ENCODE data around the gene CAMTA1.

The CAMTA1 gene

DNA sequence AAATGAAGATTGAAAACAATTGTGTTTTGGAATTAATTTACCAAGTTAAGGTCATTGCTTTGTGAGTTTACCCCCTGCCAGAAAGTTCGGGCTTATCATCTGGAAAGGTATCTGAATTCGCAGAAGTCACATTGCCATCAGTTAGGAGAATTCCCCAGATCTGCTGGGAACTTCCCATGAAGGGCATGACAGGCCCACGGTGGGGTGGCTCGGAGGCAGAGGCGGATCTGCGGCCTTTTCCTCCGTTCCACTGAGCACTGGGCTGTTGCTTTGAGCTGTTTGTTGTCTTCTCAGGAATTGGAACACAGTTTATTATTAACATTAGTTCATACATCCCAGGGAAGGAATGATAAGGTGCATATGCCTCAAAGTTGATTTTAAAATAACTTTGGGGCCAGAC, 320.0 kb downstream of the CAMTA1 start:
- TF ChIP-seq, protein P1, sequence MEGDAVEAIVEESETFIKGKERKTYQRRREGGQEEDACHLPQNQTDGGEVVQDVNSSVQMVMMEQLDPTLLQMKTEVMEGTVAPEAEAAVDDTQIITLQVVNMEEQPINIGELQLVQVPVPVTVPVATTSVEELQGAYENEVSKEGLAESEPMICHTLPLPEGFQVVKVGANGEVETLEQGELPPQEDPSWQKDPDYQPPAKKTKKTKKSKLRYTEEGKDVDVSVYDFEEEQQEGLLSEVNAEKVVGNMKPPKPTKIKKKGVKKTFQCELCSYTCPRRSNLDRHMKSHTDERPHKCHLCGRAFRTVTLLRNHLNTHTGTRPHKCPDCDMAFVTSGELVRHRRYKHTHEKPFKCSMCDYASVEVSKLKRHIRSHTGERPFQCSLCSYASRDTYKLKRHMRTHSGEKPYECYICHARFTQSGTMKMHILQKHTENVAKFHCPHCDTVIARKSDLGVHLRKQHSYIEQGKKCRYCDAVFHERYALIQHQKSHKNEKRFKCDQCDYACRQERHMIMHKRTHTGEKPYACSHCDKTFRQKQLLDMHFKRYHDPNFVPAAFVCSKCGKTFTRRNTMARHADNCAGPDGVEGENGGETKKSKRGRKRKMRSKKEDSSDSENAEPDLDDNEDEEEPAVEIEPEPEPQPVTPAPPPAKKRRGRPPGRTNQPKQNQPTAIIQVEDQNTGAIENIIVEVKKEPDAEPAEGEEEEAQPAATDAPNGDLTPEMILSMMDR (IDR thresholded peaks at IDR 0.05; ENCODE audit: control insufficient read depth, extremely low read depth, insufficient read depth): no peak
- DNase-seq (ENCODE audit: low read depth): no peak
- H3K4me3 ChIP-seq (ENCODE audit: low read depth, low read length): no peak overlapping the region

DNA sequence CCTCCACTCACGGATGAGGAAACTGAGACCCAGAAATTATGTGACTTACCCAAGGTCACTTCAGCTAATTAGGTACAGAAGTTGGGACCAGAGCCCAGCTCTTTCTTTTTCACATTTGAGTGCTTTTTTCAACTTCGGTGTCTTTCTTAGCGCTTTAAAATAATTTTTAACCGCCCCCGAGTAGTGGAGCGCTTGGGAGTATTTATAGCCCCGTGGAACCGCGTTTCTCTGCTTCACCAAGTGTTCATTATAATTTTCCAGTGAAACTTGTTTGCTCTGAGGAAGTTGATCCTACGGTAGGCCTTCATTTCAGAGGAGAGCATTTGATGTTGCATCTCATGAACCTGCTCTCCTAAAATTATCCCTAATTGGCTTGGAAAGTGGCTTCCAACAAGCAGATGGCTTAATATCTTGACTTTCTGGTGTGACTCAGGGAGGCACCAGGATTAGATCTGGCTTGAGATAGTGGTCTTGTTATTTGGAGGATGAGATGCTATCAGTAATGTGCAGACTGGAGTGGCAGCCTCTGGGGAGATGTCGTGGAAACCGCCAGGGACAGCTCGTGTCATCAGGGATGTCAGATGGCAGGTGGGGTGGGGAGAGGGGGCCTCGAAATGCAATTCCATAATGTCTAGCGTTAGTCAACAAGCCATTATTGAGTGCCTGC, 321.3 kb downstream of the CAMTA1 start:
- DNase-seq (ENCODE audit: low read depth): no peak
- TF ChIP-seq, protein P1 (IDR thresholded peaks at IDR 0.05; ENCODE audit: control insufficient read depth, extremely low read depth, insufficient read depth): no peak
- no peak overlapping the region for H3K4me3 ChIP-seq (ENCODE audit: low read depth, low read length)

DNA sequence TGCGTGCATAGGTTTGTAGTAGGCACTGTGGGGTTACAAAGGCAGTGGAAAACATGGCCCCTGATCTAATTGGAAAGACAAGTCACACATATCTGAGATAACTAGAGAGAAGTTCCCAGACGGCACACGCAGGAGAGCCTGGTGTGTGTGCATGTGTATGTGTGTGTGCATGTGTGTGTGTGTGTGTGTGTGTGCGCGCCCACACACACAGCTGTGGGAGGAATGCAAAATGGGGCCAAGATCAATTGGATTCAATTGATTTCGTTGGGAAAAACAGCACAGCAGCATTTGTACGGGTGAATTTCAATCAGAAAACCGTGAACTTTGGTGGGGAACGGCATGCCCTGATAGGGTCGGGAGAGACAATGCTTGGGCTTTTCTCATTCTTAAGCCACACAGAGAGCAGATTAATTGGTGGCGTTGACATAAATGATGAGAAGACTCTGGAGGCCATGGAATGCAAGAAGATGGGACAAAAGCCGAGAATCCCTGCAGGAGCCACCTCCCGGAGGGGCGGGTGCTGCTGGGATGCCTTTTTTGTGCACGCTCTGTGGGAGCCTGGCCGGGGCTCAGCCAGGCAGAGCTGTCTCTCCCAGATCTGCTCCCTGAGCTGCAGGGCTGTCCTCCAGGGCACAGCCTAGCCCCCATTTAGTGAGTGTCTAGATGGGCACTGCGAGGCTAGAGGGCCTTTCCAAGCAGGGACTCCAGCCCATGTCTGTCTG, 322.0 kb downstream of the CAMTA1 start:
- no peak for DNase-seq (ENCODE audit: low read depth)
- TF ChIP-seq, protein P1 (IDR thresholded peaks at IDR 0.05; ENCODE audit: control insufficient read depth, extremely low read depth, insufficient read depth): no peak
- H3K4me3 ChIP-seq (ENCODE audit: low read depth, low read length): no peak overlapping the region

DNA sequence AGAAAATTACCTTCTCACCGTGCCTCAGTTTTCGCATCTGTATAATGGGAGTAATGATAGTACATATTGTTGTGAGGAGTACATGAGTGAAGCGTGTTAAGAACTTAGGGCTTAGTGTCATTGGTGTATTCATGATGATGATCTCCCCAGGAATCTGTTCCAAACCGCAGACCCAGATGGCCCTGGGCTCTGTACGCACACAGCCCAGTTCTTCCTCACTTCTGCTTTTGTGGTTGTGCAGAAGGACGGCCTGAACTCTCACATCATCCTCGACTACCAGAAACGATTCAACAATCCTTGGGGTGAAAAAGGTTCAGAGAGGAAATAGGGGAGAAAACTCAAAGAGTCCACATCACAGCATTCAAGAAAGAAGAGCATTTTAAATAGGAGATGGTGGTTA, 323.0 kb downstream of the CAMTA1 start:
- DNase-seq (ENCODE audit: low read depth): no peak
- TF ChIP-seq, protein P1 (IDR thresholded peaks at IDR 0.05; ENCODE audit: control insufficient read depth, extremely low read depth, insufficient read depth): no peak
- no peak overlapping the region for H3K4me3 ChIP-seq (ENCODE audit: low read depth, low read length)

DNA sequence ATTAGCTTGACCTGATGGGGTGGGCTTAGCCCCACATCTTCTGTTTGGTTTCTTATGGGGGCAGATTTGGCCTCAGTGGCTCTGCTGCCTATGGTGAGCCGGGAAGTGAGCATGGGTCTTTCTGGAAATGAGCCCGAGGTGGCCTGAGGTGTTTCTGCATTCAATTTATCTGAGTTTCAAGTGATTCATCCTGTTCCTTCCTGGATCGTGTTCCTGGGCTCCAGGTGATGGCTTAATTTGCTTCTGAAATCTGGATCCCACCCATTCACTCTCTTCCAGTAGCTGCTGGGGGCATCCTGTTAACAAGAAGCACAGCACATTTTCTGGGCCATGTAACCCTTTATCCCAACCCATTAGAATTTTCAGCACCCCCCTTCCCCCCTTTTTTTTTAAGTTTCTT, 324.6 kb downstream of the CAMTA1 start:
- TF ChIP-seq, protein P1 (IDR thresholded peaks at IDR 0.05; ENCODE audit: control insufficient read depth, extremely low read depth, insufficient read depth): no peak
- no peak for DNase-seq (ENCODE audit: low read depth)
- H3K4me3 ChIP-seq (ENCODE audit: low read depth, low read length): no peak overlapping the region

DNA sequence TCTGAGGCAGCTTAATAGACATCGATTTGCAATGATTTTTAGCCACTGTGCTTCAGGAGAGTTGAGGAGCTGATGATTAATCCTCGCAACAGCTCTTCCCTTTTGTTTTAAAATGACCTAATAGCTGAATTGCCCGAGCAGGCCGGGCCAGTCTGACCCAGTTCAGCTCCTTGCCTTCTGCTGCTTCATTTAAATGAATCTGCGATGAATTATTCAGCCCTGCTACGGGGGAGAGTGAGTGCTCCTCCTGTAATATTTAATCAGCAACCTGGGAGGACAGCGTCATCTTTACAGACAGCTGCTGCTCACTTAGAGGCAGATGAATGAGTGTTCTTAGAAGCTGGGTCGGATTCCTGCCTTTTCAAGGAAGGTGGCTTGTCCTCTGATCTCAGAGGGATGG, 325.1 kb downstream of the CAMTA1 start:
- no peak overlapping the region for H3K4me3 ChIP-seq (ENCODE audit: low read depth, low read length)
- no peak for DNase-seq (ENCODE audit: low read depth)
- TF ChIP-seq, protein P1 (IDR thresholded peaks at IDR 0.05; ENCODE audit: control insufficient read depth, extremely low read depth, insufficient read depth): no peak
